Measurements from ENCODE around the gene ABCC6. TPM values are rescaled to one million over a fixed set of nuclear protein-coding genes. Genes with fewer than 3 reads are reported as not detected.

ABCC6 gene
- polyA plus RNA-seq, 1 experiment, result 1.2 TPM

DNA sequence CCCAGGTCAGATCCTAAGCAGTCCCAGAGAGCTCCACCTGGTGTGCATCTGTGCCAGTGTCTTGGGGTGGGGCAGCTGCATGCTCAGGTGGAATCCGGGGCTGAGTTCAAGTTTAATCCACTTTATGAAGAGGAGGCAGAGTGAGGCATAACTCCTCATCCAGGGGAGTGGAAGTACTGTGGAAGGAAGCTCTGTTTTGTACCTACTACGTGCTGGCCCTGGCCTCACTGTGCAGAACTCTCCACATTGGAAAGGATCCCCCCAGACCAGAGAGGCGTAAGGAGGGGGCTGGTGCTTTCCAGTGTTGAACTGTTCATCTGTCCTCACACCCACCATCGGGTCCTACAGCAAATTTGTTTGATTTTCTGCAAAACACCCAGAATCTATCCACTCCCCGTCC lies 78.0 kb downstream of the ABCC6 start:
- ChIA-PET CTCF (no interaction called here), POLR2A (no interaction called here)
- Histone ChIP-seq H3K27me3 (ENCODE audit: control insufficient read depth, insufficient read depth, low read length) (no peaks in the 10 kb centered on the region), H3K36me3 (ENCODE audit: control insufficient read depth, insufficient read depth, low read length) (peaks cover 14% of the 10 kb centered on the region), H3K4me3 (ENCODE audit: low read depth, low read length) (no peak overlapping the region)
- TF ChIP-seq CTCF (IDR thresholded peaks at IDR 0.05; ENCODE audit: insufficient read depth, low read depth, low read length), result no peak
- DNase-seq (ENCODE audit: low read depth), result no peak

- POLR2A ChIA-PET, result no interaction called here
- CTCF ChIA-PET, result no interaction called here
- no peak for DNase-seq (ENCODE audit: low read depth)
- no peak for TF ChIP-seq CTCF (IDR thresholded peaks at IDR 0.05; ENCODE audit: insufficient read depth, low read depth, low read length)
- no peaks in the 10 kb centered on the region for H3K27me3 ChIP-seq (ENCODE audit: control insufficient read depth, insufficient read depth, low read length)
- H3K4me3 ChIP-seq (ENCODE audit: low read depth, low read length), result no peak overlapping the region
- peaks cover 16% of the 10 kb centered on the region for H3K36me3 ChIP-seq (ENCODE audit: control insufficient read depth, insufficient read depth, low read length)
These were observed 78.9 kb downstream of the ABCC6 start for GRCh38 chr16:16144416-16144815.

GRCh38 chr16:16143931-16144330 lies 79.4 kb downstream of the ABCC6 start:
- Histone ChIP-seq H3K36me3 (ENCODE audit: control insufficient read depth, insufficient read depth, low read length) (peaks cover 16% of the 10 kb centered on the region), H3K27me3 (ENCODE audit: control insufficient read depth, insufficient read depth, low read length) (no peaks in the 10 kb centered on the region), H3K4me3 (ENCODE audit: low read depth, low read length) (no peak overlapping the region)
- ChIA-PET CTCF (interaction anchor here (1.3 kb wide), 1 partner anchor 122 kb away, joined by 3 read pairs; no protein-coding TSS in a partner anchor), POLR2A (no interaction called here)
- no peak for TF ChIP-seq CTCF (IDR thresholded peaks at IDR 0.05; ENCODE audit: insufficient read depth, low read depth, low read length)
- DNase-seq (ENCODE audit: low read depth), result no peak

GRCh38 chr16:16143038-16143763 lies 80.1 kb downstream of the ABCC6 start:
- peaks cover 18% of the 10 kb centered on the region for H3K36me3 ChIP-seq (ENCODE audit: control insufficient read depth, insufficient read depth, low read length)
- POLR2A ChIA-PET, result no interaction called here
- CTCF ChIA-PET, result interaction anchor here (0.6 to 1.3 kb wide), 5 partner anchors 14 to 378 kb away, joined by 3 to 4 read pairs (median 3); no protein-coding TSS in a partner anchor
- no peak overlapping the region for H3K4me3 ChIP-seq (ENCODE audit: low read depth, low read length)
- DNase-seq (ENCODE audit: low read depth), result no peak
- H3K27me3 ChIP-seq (ENCODE audit: control insufficient read depth, insufficient read depth, low read length), result no peaks in the 10 kb centered on the region
- TF ChIP-seq CTCF (IDR thresholded peaks at IDR 0.05; ENCODE audit: insufficient read depth, low read depth, low read length), result peak; percentile 37; the same call in 1 of the 2 replicates

DNA sequence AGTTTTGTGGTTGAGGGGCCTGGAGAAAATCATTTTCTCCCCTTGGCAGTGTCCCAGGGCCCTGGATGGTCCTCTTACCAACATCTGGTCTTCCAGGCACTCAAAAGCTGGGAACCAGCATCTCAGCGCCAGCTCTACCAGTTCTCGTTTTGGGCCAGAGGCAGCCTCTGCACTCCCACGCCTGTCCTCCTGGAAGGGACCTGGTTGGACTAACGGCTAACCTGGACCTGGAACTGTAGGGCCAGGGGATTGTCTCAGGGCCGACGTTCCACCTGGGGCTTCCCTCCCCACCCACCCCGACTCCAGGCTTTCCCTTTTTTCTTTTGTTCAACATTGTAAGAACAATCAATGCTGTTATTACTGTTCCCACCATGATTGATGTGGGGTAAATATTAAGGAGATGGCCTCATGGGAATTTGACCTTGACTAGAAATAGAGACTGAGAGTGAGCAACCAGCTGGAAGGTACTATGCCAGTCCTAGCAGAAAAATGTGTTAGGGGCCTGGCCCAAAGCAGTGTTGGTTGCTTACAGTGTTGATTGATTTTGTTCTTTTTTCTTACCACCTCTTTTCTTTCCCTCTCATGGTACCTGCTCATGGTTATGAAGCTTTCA lies 81.4 kb downstream of the ABCC6 start:
- H3K36me3 ChIP-seq (ENCODE audit: control insufficient read depth, insufficient read depth, low read length), result peaks cover 25% of the 10 kb centered on the region
- no peaks in the 10 kb centered on the region for H3K27me3 ChIP-seq (ENCODE audit: control insufficient read depth, insufficient read depth, low read length)
- POLR2A ChIA-PET, result no interaction called here
- H3K4me3 ChIP-seq (ENCODE audit: low read depth, low read length), result no peak overlapping the region
- no peak for DNase-seq (ENCODE audit: low read depth)
- TF ChIP-seq CTCF (IDR thresholded peaks at IDR 0.05; ENCODE audit: insufficient read depth, low read depth, low read length), result no peak
- CTCF ChIA-PET, result interaction anchor here (0.6 to 1.3 kb wide), 3 partner anchors 10 to 19 kb away, joined by 3 to 4 read pairs (median 3); no protein-coding TSS in a partner anchor

All from BJ (cell line).